GM23338 (cell line): ENCODE measurements around the gene LRRC8B. TPM values are rescaled to one million over a fixed set of nuclear protein-coding genes. Genes with fewer than 3 reads are reported as not detected.
A peak's percentile ranks its signal among the peaks of the same experiment; 100 is the strongest.

Source experiments
- ATAC-seq: fragments of 200-7000 bp; cut with Tn5 transposase; 3 replicates; pipeline ENCODE4 v1.9.1; 2020
- DNase-seq: peaks from one replicate; pipeline ENCODE4 v3.0.0-alpha.2; 2015; ENCODE audit warnings: low spot score
- H2AFZ ChIP-seq: fragments of 200-600 bp; sonication (generic); 2 replicates; pipeline ENCODE4 v1.8.0; 2016; ENCODE audit warnings: antibody characterized with exemption, mild to moderate bottlenecking, moderate library complexity
- H3F3A ChIP-seq: fragments of 200-600 bp; sonication (generic); replicated peaks from 2 replicates; pipeline ENCODE4 v1.8.0; 2017; ENCODE audit warnings: antibody characterized with exemption, mixed run types, low read depth
- H3K27ac ChIP-seq: fragments of 200-600 bp; sonication (generic); 2 replicates; pipeline ENCODE4 v1.6.1; 2016; ENCODE audit warnings: low read depth
- H3K27me3 ChIP-seq: fragments of 200-600 bp; sonication (generic); 2 replicates; pipeline ENCODE4 v1.8.0; 2016; ENCODE audit warnings: mild to moderate bottlenecking, mixed run types, moderate library complexity; ENCODE audit not compliant: insufficient read depth
- H3K36me3 ChIP-seq: fragments of 200-600 bp; sonication (generic); 2 replicates; pipeline ENCODE4 v1.8.0; 2016; ENCODE audit warnings: mild to moderate bottlenecking; ENCODE audit not compliant: insufficient read depth
- H3K4me1 ChIP-seq: fragments of 200-600 bp; sonication (generic); 2 replicates; pipeline ENCODE4 v1.8.0; 2016; ENCODE audit warnings: mild to moderate bottlenecking, moderate library complexity; ENCODE audit not compliant: insufficient read depth
- H3K4me2 ChIP-seq: fragments of 200-600 bp; sonication (generic); 2 replicates; pipeline ENCODE4 v1.7.1; 2017; ENCODE audit warnings: mixed run types
- H3K4me3 ChIP-seq: fragments of 200-600 bp; sonication (generic); 2 replicates; pipeline ENCODE4 v1.6.1; 2016; ENCODE audit warnings: mixed run types
- H3K79me2 ChIP-seq: fragments of 200-600 bp; sonication (generic); replicated peaks from 2 replicates; pipeline ENCODE4 v1.8.0; 2017; ENCODE audit warnings: mild to moderate bottlenecking; ENCODE audit not compliant: insufficient read depth
- H3K9me2 ChIP-seq: fragments of 200-600 bp; sonication (generic); 2 replicates; pipeline ENCODE4 v1.8.0; 2017; ENCODE audit not compliant: insufficient read depth
- H4K20me1 ChIP-seq: fragments of 200-600 bp; sonication (generic); replicated peaks from 2 replicates; pipeline ENCODE4 v1.8.0; 2017; ENCODE audit warnings: mild to moderate bottlenecking; ENCODE audit not compliant: insufficient read depth
- H3K27ac Mint-ChIP-seq: 2 replicates; pipeline ENCODE4 v1.8.0; 2020; ENCODE audit warnings: inconsistent platforms, mild to moderate bottlenecking, moderate library complexity, mixed read lengths
- H3K27me3 Mint-ChIP-seq: 3 replicates; pipeline ENCODE4 v1.8.0; 2022; ENCODE audit warnings: low read depth, mild to moderate bottlenecking, moderate library complexity, mixed read lengths, inconsistent platforms; ENCODE audit not compliant: insufficient read depth, poor library complexity
- H3K36me3 Mint-ChIP-seq: 3 replicates; pipeline ENCODE4 v1.8.0; 2021; ENCODE audit warnings: low read depth, mild to moderate bottlenecking, inconsistent platforms, moderate library complexity, mixed read lengths
- H3K4me1 Mint-ChIP-seq: 3 replicates; pipeline ENCODE4 v1.8.0; 2020; ENCODE audit warnings: mild to moderate bottlenecking, inconsistent platforms, mixed read lengths
- H3K4me3 Mint-ChIP-seq: 3 replicates; pipeline ENCODE4 v1.8.0; 2021; ENCODE audit warnings: moderate library complexity, mild to moderate bottlenecking, inconsistent platforms, mixed read lengths
- H3K9me3 Mint-ChIP-seq: 3 replicates; pipeline ENCODE4 v1.8.0; 2020; ENCODE audit warnings: moderate library complexity, mild to moderate bottlenecking, inconsistent platforms, mixed read lengths
- CREB1 ChIP-seq: fragments of 250-450 bp; sonication (Bioruptor Pico); IDR thresholded peaks from 2 replicates; pipeline ENCODE4 v1.5.0; 2020; ENCODE audit warnings: low read depth, mild to moderate bottlenecking, moderate library complexity
- CTCF ChIP-seq, 2 experiments: fragments of 200-600 bp in 1 of 2; sonication (generic) in 1 of 2; conservative IDR thresholded peaks; 2 replicates each; pipeline versions ENCODE4 v1.5.1 to v1.6.1; 2016 to 2017; ENCODE audit warnings: antibody characterized with exemption in 2 of 2, low read depth in 2 of 2, mild to moderate bottlenecking in 2 of 2, moderate library complexity in 1 of 2
- ETS1 ChIP-seq: IDR thresholded peaks from 2 replicates; pipeline ENCODE4 v1.6.1; 2016; ENCODE audit warnings: antibody characterized with exemption
- EZH2 ChIP-seq: fragments of 200-600 bp; sonication (generic); IDR thresholded peaks from one replicate; pipeline ENCODE4 v1.8.0; 2017; ENCODE audit warnings: antibody characterized with exemption, mild to moderate bottlenecking, low read depth; ENCODE audit not compliant: unreplicated experiment
- EZH2phosphoT487 ChIP-seq: fragments of 200-600 bp; sonication (generic); IDR thresholded peaks from one replicate; pipeline ENCODE4 v1.8.1; 2018; ENCODE audit warnings: antibody characterized with exemption; ENCODE audit not compliant: unreplicated experiment
- REST ChIP-seq: IDR thresholded peaks from one replicate; pipeline ENCODE4 v1.6.1; 2018; ENCODE audit warnings: antibody characterized with exemption; ENCODE audit not compliant: unreplicated experiment
- STAT1 ChIP-seq: IDR thresholded peaks from one replicate; pipeline ENCODE4 v1.6.1; 2016; ENCODE audit warnings: antibody characterized with exemption; ENCODE audit not compliant: unreplicated experiment
- ZNF331 ChIP-seq: fragments of 250-450 bp; sonication (Bioruptor Pico); IDR thresholded peaks from 2 replicates; pipeline ENCODE4 v1.5.0; 2020; ENCODE audit warnings: low read depth, mild to moderate bottlenecking, moderate library complexity
- ZNF462 ChIP-seq: fragments of 250-450 bp; sonication (Bioruptor Pico); IDR thresholded peaks from 2 replicates; pipeline ENCODE4 v1.5.0; 2020; ENCODE audit warnings: mild to moderate bottlenecking, moderate library complexity
- polyA plus RNA-seq: library from polyadenylated mRNA; unstranded; fragments of >200 nt; fragmentation: Nextera tagmentation; extraction: Ambion mirVana; gene quantifications from 2 replicates; pipeline ENCODE4 v1.2.1, GENCODE V29; 2016
- total RNA-seq: library from RNA; depleted of rRNA; stranded (reverse); fragments of >200 nt; shearing (Covaris generic); gene quantifications from 2 replicates; pipeline ENCODE4 v1.2.3, GENCODE V29; 2014

Gene LRRC8B
- total and polyA plus RNA-seq, 2 experiments from 2014 or later = 9.0 to 26.5 TPM

- TF ChIP-seq REST (no peak), ZNF331 (CRISPR knock-in tag) (no peak)
Observed at GRCh38 chr1:89578151-89578550, 53.5 kb downstream of the LRRC8B start (continued).

- H3K79me2 ChIP-seq = peaks cover 8% of the 10 kb centered on the region; the same call in 1 of the 2 replicates
- H3K9me3 Mint-ChIP-seq = no peaks in the 10 kb centered on the region
- H4K20me1 ChIP-seq = peaks cover 13% of the 10 kb centered on the region
- ATAC-seq = no peak
- H3K27ac Mint-ChIP-seq = peak overlapping the region; percentile 24; the same call in 1 of the 2 replicates
- H3K4me1 Mint-ChIP-seq = peaks cover 3% of the 10 kb centered on the region; the same call in 1 of the 3 replicates
- no peaks in the 10 kb centered on the region for H3K27me3 ChIP-seq
- no peak overlapping the region for H3K4me2 ChIP-seq
- H2AFZ ChIP-seq = no peak overlapping the region
- H3K27ac ChIP-seq = no peak overlapping the region
- 0 out of 2 replicates have a peak, but pooled peaks cover 14% of the 10 kb centered on the region for H3K36me3 ChIP-seq
- no peaks in the 10 kb centered on the region for H3K9me2 ChIP-seq
- peaks cover 24% of the 10 kb centered on the region for H3K36me3 Mint-ChIP-seq
- H3F3A ChIP-seq = no peaks in the 10 kb centered on the region
- H3K4me1 ChIP-seq = no peaks in the 10 kb centered on the region
- H3K4me3 ChIP-seq = no peak overlapping the region
- DNase-seq = no peak
- H3K4me3 Mint-ChIP-seq = no peak overlapping the region
- H3K27me3 Mint-ChIP-seq = no peaks in the 10 kb centered on the region
- no peak for TF ChIP-seq EZH2
- TF ChIP-seq CTCF (conservative IDR thresholded peaks at IDR 0.05; ENCODE audit: low read depth in 2 of 2) = no peak
- TF ChIP-seq ZNF462 (CRISPR knock-in tag) = no peak
- TF ChIP-seq STAT1 = no peak
- TF ChIP-seq ETS1 = no peak
- no peak for TF ChIP-seq EZH2phosphoT487
- no peak for TF ChIP-seq CREB1
Observed at GRCh38 chr1:89578946-89579684, 54.5 kb downstream of the LRRC8B start.
